ENCODE data around the gene SORBS1. TPM values are rescaled to one million over a fixed set of nuclear protein-coding genes. Genes with fewer than 3 reads are reported as not detected.

The SORBS1 gene
- total and polyA plus RNA-seq, 12 donors: 140 to 1,253 (median 1,042) TPM

DNA sequence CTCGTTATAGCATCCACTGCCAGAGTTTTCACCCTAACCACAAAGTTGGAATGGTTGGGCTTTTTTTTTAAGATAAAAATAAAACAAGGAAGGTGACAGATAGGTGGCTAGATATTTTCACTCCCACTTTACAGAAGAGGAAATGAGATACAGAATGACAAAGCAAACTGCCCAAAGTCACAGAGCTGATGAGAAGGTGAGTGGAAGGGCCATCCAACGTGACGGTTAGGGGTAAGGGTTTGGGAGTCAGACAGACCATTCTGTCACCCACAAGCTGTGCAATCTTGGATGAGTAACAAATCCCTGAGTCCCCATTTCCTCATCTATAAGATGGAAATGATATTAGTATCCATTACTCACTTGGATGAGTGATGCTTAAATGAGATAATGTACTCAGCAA, 163.4 kb downstream of the SORBS1 start:
- DNase-seq (no peak), ATAC-seq (no peak)
- no peaks in the 10 kb centered on the region for H3K27me3 ChIP-seq
- H3K4me3 ChIP-seq: no peak overlapping the region
- no peak for TF ChIP-seq CTCF (IDR thresholded peaks at IDR 0.05)
- intact Hi-C loops (cut with DNase I): no loop called here
- no peaks in the 10 kb centered on the region for H3K9me3 ChIP-seq
- peaks cover 0 to 100% (median 27%) of the 10 kb centered on the region in 9 donors for H3K36me3 ChIP-seq
- 42 to 48% methylated on average over 3 of the region's 3 CpGs for WGBS, 2 donors
- peaks cover 11 to 95% (median 68%) of the 10 kb centered on the region in 9 donors for H3K4me1 ChIP-seq
- peak overlapping the region in 7 of 10 donors; percentile 10 to 95 (median 55) for H3K27ac ChIP-seq

DNA sequence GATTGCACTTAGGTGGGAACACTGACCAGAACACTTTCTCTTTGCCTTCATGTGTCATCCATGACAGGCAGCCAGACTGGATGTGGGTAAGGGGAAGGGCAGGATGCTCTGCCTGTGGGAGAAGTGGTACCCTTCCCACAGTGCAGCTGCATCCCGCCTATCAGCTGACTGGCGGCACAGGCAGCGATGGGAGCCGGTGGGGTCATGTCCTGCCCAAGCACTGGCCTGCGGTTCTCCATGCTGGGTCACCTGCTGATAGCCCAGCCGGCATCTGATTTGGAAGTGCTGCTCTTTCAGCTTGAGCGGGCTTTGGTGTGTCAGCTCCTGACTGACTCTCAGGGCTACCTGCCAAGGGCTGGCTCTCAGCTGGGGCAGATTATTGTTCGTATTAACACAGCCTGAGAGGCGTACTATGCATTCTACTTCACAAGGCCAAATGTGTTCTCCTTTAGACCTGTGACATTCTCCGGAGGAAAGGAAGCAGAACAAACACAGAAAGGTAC, 165.2 kb downstream of the SORBS1 start:
- no peak overlapping the region for H3K4me3 ChIP-seq
- H3K36me3 ChIP-seq: peaks cover 0 to 100% (median 27%) of the 10 kb centered on the region in 9 donors
- ATAC-seq: peak; percentile 37 to 84 (median 68)
- no peak for TF ChIP-seq CTCF (IDR thresholded peaks at IDR 0.05)
- peak; percentile 60 to 74 for DNase-seq
- H3K27me3 ChIP-seq: no peaks in the 10 kb centered on the region
- peaks cover 17 to 100% (median 80%) of the 10 kb centered on the region in 9 donors for H3K4me1 ChIP-seq
- intact Hi-C loops (cut with DNase I): no loop called here
- peak overlapping the region; percentile 8 to 95 (median 53) for H3K27ac ChIP-seq
- no peaks in the 10 kb centered on the region for H3K9me3 ChIP-seq
- 44 to 60% methylated on average over 10 of the region's 10 CpGs for WGBS, 2 donors

DNA sequence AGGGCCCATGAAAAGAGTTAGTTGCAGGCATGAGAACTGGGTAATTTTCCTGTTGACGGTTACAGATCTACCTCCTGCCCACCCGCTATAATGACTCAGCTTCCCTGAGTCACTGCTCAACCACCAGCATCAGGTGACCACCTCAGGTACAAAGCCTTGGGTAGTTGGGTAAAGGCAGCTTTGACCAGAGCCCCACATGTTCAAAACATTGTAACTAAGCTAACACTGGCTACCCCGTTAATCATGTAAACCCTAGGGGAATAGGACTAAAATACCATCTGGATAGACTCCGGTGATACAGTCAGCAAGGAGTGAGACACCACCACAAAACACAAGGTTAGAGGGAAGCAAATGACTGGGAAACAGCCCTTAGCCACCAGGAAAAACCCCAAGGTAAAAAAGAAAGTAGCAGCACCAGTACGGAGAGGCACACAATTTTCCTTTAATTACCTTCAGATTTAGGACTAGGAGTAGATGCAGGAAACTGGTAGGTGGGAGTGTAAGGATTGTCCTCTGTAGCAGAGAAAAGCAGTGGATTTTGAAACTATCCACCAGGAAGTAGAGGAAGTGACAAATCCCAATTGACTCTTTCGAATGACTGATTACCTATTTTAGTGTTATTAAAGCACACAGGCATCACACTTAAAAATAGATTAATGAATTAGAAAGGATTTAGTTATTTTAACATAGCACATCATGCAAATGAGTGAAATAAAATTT, 166.8 kb downstream of the SORBS1 start:
- intact Hi-C loops (cut with DNase I): no loop called here
- H3K4me1 ChIP-seq: peaks cover 22 to 100% (median 83%) of the 10 kb centered on the region in 9 donors
- ATAC-seq (peak in 1 of 8 donors; percentile 9), DNase-seq (no peak)
- H3K27me3 ChIP-seq: no peaks in the 10 kb centered on the region
- H3K4me3 ChIP-seq: no peak overlapping the region
- no peak for TF ChIP-seq CTCF (IDR thresholded peaks at IDR 0.05)
- H3K27ac ChIP-seq: peak overlapping the region in 8 of 10 donors; percentile 26 to 95 (median 55)
- H3K36me3 ChIP-seq: peaks cover 0 to 100% (median 27%) of the 10 kb centered on the region in 9 donors
- 62 to 71% methylated on average over 6 of the region's 6 CpGs for WGBS, 2 donors
- no peaks in the 10 kb centered on the region for H3K9me3 ChIP-seq

DNA sequence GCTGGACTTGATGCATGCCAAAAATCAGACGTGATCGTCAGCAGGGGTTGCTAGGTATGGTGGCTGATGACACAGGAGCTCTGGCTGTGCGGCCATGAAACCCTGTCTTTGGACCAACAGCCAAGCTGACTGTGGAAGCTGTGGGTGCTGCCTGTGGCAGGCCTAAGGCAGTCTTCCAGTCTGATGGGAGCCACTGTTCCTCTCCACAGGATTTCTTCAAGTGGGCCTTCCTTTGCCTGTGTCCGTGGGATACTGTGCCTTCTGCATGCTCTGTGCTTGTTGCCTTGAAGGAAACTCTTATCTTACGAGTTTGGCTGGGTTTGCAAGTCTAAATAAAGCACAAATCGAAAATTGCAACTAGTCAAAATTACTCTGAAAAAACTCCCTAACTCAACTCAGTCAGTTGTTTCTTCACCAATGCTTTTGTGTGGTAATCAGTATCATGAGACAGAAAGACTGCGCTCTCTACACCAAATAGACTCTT, 168.4 kb downstream of the SORBS1 start:
- Histone ChIP-seq H3K27me3 (no peaks in the 10 kb centered on the region), H3K4me3 (no peak overlapping the region), H3K9me3 (no peaks in the 10 kb centered on the region), H3K4me1 (peaks cover 24 to 100% (median 91%) of the 10 kb centered on the region in 9 donors), H3K27ac (peak overlapping the region in 8 of 10 donors; percentile 19 to 95 (median 55)), H3K36me3 (peaks cover 0 to 97% (median 18%) of the 10 kb centered on the region in 9 donors)
- DNase-seq: no peak
- intact Hi-C loops (cut with DNase I): no loop called here
- ATAC-seq: peak in 2 of 8 donors; percentile 2 to 8
- WGBS, 2 donors: 41% methylated on average over 7 of the region's 7 CpGs
- no peak for TF ChIP-seq CTCF (IDR thresholded peaks at IDR 0.05)
